Neutrophil (primary cell): Measurements from ENCODE around the gene BPIFB6.

Experiments used
- H3K27ac ChIP-seq: fragments of 200-600 bp; sonication (generic); 2 replicates; pipeline ENCODE4 v1.5.1; 2016; ENCODE audit warnings: mild to moderate bottlenecking, moderate library complexity
- H3K27me3 ChIP-seq: fragments of 200-600 bp; sonication (generic); 2 replicates; pipeline ENCODE4 v1.6.0; 2016; ENCODE audit warnings: mild to moderate bottlenecking
- H3K36me3 ChIP-seq: fragments of 200-600 bp; sonication (generic); 2 replicates; pipeline ENCODE4 v1.5.1; 2017
- H3K4me1 ChIP-seq, 2 experiments: fragments of 200-600 bp in 1 of 2; sonication (generic) in 1 of 2; 1 replicate in 1 of 2; 2 replicates in 1 of 2; pipeline versions ENCODE4 v1.5.1 to v1.6.1; 2013 to 2016; ENCODE audit warnings: low read depth in 1 of 2, low read length in 1 of 2, mild to moderate bottlenecking in 1 of 2, moderate library complexity in 1 of 2; ENCODE audit not compliant: control insufficient read depth in 1 of 2, insufficient read depth in 1 of 2
- H3K4me3 ChIP-seq, 2 experiments: fragments of 200-600 bp in 1 of 2; sonication (generic) in 1 of 2; 1 replicate in 1 of 2; 2 replicates in 1 of 2; pipeline ENCODE4 v1.5.1; 2013 to 2016; ENCODE audit warnings: low read depth in 1 of 2, low read length in 1 of 2, mild to moderate bottlenecking in 1 of 2, moderate library complexity in 1 of 2
- H3K9me3 ChIP-seq: fragments of 200-600 bp; sonication (generic); 2 replicates; pipeline ENCODE4 v1.5.1; 2016
- TF ChIP-seq, protein P1 (sequence below): fragments of 200-600 bp; sonication (generic); IDR thresholded peaks from 2 replicates; pipeline ENCODE4 v1.5.1; 2016; ENCODE audit warnings: antibody characterized with exemption

The BPIFB6 gene

DNA sequence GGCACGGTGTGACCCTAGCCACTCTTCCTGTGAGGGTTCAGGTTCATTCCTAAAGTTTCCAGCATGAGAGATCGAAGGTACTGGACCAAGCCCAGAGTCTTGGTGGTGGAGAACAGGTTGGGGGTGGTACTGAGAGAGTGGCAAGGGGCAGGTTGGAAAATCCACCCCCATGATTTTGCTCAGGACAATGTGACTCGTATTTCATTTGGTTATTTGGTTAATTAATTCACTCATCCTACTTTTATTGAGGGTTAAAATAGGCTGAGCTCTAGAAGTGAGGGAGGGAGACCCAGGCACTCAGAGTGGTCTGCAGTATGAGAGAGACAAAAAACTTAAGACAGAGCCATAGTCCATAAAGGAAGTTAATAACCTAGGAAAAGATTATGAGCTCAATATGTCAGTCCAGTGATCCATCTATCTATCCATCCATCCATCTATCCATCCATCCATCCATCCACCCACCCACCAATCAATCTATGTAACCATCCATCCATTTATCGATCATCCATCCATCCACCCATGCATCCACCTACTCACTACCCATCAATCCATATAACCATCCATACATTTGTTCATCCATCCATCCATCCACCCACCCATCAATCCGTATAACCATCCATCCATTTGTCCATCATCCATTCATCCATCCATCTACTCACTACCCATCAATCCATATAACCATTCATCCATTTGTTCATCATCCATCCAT, 6.7 kb upstream of the BPIFB6 start:
- H3K27ac ChIP-seq, result no peak overlapping the region
- H3K4me3 ChIP-seq, result no peak overlapping the region
- TF ChIP-seq, protein P1, sequence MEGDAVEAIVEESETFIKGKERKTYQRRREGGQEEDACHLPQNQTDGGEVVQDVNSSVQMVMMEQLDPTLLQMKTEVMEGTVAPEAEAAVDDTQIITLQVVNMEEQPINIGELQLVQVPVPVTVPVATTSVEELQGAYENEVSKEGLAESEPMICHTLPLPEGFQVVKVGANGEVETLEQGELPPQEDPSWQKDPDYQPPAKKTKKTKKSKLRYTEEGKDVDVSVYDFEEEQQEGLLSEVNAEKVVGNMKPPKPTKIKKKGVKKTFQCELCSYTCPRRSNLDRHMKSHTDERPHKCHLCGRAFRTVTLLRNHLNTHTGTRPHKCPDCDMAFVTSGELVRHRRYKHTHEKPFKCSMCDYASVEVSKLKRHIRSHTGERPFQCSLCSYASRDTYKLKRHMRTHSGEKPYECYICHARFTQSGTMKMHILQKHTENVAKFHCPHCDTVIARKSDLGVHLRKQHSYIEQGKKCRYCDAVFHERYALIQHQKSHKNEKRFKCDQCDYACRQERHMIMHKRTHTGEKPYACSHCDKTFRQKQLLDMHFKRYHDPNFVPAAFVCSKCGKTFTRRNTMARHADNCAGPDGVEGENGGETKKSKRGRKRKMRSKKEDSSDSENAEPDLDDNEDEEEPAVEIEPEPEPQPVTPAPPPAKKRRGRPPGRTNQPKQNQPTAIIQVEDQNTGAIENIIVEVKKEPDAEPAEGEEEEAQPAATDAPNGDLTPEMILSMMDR, result no peak
- no peaks in the 10 kb centered on the region for H3K36me3 ChIP-seq
- H3K4me1 ChIP-seq, result no peaks in the 10 kb centered on the region
- no peaks in the 10 kb centered on the region for H3K9me3 ChIP-seq
- H3K27me3 ChIP-seq, result no peaks in the 10 kb centered on the region

GRCh38 chr20:33025318-33025876, 6.1 kb upstream of the BPIFB6 start:
- H3K4me1 ChIP-seq, result no peaks in the 10 kb centered on the region
- H3K36me3 ChIP-seq, result no peaks in the 10 kb centered on the region
- no peaks in the 10 kb centered on the region for H3K9me3 ChIP-seq
- H3K27me3 ChIP-seq, result no peaks in the 10 kb centered on the region
- TF ChIP-seq, protein P1, result no peak
- H3K4me3 ChIP-seq, result no peak overlapping the region
- H3K27ac ChIP-seq, result no peak overlapping the region

- Histone ChIP-seq H3K27ac (no peak overlapping the region), H3K36me3 (no peaks in the 10 kb centered on the region), H3K27me3 (no peaks in the 10 kb centered on the region), H3K4me3 (no peak overlapping the region), H3K4me1 (no peaks in the 10 kb centered on the region), H3K9me3 (no peaks in the 10 kb centered on the region)
- TF ChIP-seq, protein P1, result no peak
These were observed 5.2 kb upstream of the BPIFB6 start for GRCh38 chr20:33026072-33026778.

DNA sequence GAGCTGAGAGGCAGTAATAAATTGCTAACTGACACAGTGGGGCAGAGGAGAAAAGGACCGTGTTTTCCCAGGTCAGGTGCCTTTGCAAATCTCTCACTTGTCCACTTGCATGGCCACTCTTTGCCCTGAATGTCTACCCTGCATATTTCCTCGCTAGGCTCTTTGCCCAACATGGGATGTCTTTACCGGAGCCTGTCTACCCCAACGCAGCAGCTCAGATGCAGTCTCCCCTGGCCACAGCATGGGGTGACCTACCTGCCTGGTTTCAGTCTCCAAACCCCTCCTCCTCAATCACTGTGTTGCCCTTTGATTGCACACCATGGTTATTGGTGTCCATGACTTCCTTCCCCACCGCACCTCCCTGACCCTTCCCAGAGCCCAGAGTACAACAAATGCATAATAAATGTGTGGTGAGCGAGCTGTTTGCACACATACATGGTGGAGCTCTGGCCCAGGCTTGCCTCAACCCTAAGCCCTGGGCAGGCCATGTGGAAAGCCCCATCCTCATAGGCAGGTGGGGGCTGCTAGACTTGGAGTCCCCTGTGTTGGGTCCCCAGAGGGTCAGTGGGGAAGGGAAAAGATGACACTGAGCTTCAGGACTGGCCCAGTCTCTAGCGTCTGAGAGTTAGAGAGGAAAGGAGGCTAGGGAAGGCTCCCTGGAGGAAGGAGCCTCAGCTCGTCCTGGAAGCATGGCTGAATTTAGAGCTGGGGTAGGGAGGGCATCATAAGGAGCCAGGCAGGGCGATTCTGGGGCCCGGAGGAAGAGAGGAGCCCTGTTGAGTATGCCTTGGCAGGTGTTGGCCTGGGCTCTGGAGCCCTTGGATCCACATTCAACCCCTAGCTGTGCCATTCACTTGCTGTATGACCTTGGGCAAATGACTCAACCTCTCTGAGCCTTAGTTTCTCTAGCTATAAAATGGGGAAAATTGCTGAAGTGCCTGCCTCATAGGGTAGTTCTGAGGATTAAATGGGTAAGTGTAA, 4.4 kb upstream of the BPIFB6 start:
- no peaks in the 10 kb centered on the region for H3K9me3 ChIP-seq
- H3K4me3 ChIP-seq, result no peak overlapping the region
- H3K36me3 ChIP-seq, result no peaks in the 10 kb centered on the region
- no peaks in the 10 kb centered on the region for H3K27me3 ChIP-seq
- no peak overlapping the region for H3K27ac ChIP-seq
- TF ChIP-seq, protein P1, result no peak
- H3K4me1 ChIP-seq, result no peaks in the 10 kb centered on the region
